ENCODE data around the gene USP2. TPM values are rescaled to one million over a fixed set of nuclear protein-coding genes. Genes with fewer than 3 reads are reported as not detected.

Gene USP2
- polyA plus RNA-seq, 1 donor (not counting 4 experiments of a cell fraction or from before 2014, with no cell fraction given) = 0.35 TPM

DNA sequence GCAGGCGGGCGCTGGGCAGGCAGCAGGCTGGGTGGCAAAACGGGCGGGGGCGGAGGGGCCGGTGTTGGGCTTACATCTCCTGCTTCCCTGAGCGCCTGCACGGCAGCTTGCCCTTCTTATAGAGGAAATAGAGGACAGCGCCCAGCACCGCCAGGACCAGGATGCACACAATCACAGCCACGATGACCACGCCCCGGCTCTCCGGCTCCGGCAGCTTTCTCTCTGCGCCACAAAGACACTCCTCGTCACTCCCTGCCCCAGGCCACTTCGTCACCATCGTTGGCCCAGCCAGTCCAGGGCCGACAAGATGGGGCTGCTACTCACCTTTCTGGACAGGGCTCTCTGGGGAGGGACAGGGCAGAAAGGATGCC, 70.8 kb downstream of the USP2 start:
- DNase-seq (ENCODE audit: low read depth, low spot score) (no peak), FAIRE-seq (no peak)
- Histone ChIP-seq H3K27ac (ENCODE audit: control insufficient read depth, insufficient read depth, low read length) (no peak overlapping the region), H3K9me3 (ENCODE audit: control insufficient read depth, low read depth, low read length) (no peaks in the 10 kb centered on the region), H3K36me3 (ENCODE audit: control insufficient read depth in 2 of 2, extremely low read depth in 1 of 2, insufficient read depth in 2 of 2, low read length in 2 of 2) (peaks cover 21 to 23% of the 10 kb centered on the region in 2 experiments), H3K79me2 (ENCODE audit: control insufficient read depth, insufficient read depth, low read length) (no peaks in the 10 kb centered on the region), H3K4me1 (ENCODE audit: control insufficient read depth, extremely low read depth, insufficient read depth, low read length) (peaks cover 20% of the 10 kb centered on the region), H3K9me1 (ENCODE audit: control insufficient read depth, extremely low read depth, insufficient read depth, low read length) (peaks cover 4% of the 10 kb centered on the region), H2AFZ (ENCODE audit: control insufficient read depth, low read length) (no peak overlapping the region), H3K9ac (ENCODE audit: control insufficient read depth, extremely low read depth, insufficient read depth, low read length) (no peak overlapping the region), H3K4me2 (ENCODE audit: control insufficient read depth, extremely low read depth, insufficient read depth, low read depth, low read length) (peak overlapping the region; percentile 54), H4K20me1 (ENCODE audit: control insufficient read depth, extremely low read depth, insufficient read depth, low read length) (no peaks in the 10 kb centered on the region), H3K4me3 (ENCODE audit: control insufficient read depth in 2 of 3, extremely low read depth in 1 of 3, insufficient read depth in 2 of 3, low read depth in 1 of 3, low read length in 3 of 3) (no peak overlapping the region), H3K27me3 (ENCODE audit: control insufficient read depth, extremely low read depth, insufficient read depth, low read length) (no peaks in the 10 kb centered on the region)
- dilution Hi-C loops (cut with MboI; ENCODE audit: extremely low pct_ligation_motif_present, low sequenced_read_pairs) = no loop called here
- no peak for TF ChIP-seq EZH2 (IDR thresholded peaks at IDR 0.05; ENCODE audit: low read length)
- TF ChIP-seq, protein P1, sequence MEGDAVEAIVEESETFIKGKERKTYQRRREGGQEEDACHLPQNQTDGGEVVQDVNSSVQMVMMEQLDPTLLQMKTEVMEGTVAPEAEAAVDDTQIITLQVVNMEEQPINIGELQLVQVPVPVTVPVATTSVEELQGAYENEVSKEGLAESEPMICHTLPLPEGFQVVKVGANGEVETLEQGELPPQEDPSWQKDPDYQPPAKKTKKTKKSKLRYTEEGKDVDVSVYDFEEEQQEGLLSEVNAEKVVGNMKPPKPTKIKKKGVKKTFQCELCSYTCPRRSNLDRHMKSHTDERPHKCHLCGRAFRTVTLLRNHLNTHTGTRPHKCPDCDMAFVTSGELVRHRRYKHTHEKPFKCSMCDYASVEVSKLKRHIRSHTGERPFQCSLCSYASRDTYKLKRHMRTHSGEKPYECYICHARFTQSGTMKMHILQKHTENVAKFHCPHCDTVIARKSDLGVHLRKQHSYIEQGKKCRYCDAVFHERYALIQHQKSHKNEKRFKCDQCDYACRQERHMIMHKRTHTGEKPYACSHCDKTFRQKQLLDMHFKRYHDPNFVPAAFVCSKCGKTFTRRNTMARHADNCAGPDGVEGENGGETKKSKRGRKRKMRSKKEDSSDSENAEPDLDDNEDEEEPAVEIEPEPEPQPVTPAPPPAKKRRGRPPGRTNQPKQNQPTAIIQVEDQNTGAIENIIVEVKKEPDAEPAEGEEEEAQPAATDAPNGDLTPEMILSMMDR (optimal IDR thresholded peaks at IDR 0.05 in 1 of 3, IDR thresholded peaks at IDR 0.05 in 1 of 3, conservative IDR thresholded peaks at IDR 0.05 in 1 of 3; ENCODE audit: extremely low read depth in 1 of 3, insufficient read depth in 2 of 3, low read length in 3 of 3) = no peak

DNA sequence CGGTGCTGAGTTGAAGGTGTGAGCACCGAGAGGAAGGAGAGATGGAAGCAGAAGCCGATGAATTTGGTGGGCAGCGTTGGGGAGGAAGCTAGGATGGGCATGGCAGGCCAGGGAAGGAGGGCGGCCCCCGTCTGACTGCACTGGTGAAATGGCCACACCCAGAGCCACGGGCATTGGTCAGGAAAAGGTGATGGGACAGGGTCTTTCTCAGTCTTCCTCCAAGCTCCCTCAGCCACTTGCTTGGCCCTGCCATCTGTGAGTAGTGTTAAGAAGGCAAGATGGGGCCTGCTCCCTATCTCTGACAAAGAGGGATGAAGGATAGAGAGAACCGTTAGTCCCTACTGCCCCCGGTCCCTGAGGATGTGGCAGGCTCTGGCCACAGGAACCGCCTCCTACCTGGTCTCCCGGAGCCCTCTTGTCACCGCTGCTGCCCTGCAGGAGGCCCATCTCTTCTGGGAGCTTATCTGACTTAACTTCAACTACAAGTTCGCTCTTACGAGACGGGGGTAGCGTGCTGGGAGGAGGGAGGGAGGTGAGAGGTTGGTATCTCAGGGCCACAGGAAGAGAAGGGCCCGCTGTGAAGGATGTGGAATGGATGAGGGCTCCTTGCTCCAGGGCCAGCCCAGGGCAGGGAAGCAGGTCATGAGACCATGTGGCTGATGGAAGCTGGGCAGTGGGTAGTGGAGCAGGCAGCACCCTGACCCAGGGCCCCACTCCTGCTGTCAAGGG, 71.4 kb downstream of the USP2 start:
- no peak overlapping the region for H3K4me3 ChIP-seq (ENCODE audit: control insufficient read depth in 2 of 3, extremely low read depth in 1 of 3, insufficient read depth in 2 of 3, low read depth in 1 of 3, low read length in 3 of 3)
- FAIRE-seq (no peak), DNase-seq (ENCODE audit: low read depth, low spot score) (no peak)
- no peaks in the 10 kb centered on the region for H4K20me1 ChIP-seq (ENCODE audit: control insufficient read depth, extremely low read depth, insufficient read depth, low read length)
- no peaks in the 10 kb centered on the region for H3K9me3 ChIP-seq (ENCODE audit: control insufficient read depth, low read depth, low read length)
- H3K4me2 ChIP-seq (ENCODE audit: control insufficient read depth, extremely low read depth, insufficient read depth, low read depth, low read length) = peak overlapping the region; percentile 54
- H3K9ac ChIP-seq (ENCODE audit: control insufficient read depth, extremely low read depth, insufficient read depth, low read length) = no peak overlapping the region
- H3K27ac ChIP-seq (ENCODE audit: control insufficient read depth, insufficient read depth, low read length) = no peak overlapping the region
- peaks cover 15% of the 10 kb centered on the region for H3K4me1 ChIP-seq (ENCODE audit: control insufficient read depth, extremely low read depth, insufficient read depth, low read length)
- TF ChIP-seq, protein P1 (optimal IDR thresholded peaks at IDR 0.05 in 1 of 3, IDR thresholded peaks at IDR 0.05 in 1 of 3, conservative IDR thresholded peaks at IDR 0.05 in 1 of 3; ENCODE audit: extremely low read depth in 1 of 3, insufficient read depth in 2 of 3, low read length in 3 of 3) = no peak
- TF ChIP-seq EZH2 (IDR thresholded peaks at IDR 0.05; ENCODE audit: low read length) = no peak
- dilution Hi-C loops (cut with MboI; ENCODE audit: extremely low pct_ligation_motif_present, low sequenced_read_pairs) = no loop called here
- no peaks in the 10 kb centered on the region for H3K27me3 ChIP-seq (ENCODE audit: control insufficient read depth, extremely low read depth, insufficient read depth, low read length)
- no peaks in the 10 kb centered on the region for H3K79me2 ChIP-seq (ENCODE audit: control insufficient read depth, insufficient read depth, low read length)
- H2AFZ ChIP-seq (ENCODE audit: control insufficient read depth, low read length) = no peak overlapping the region
- H3K36me3 ChIP-seq (ENCODE audit: control insufficient read depth in 2 of 2, extremely low read depth in 1 of 2, insufficient read depth in 2 of 2, low read length in 2 of 2) = peaks cover 23 to 25% of the 10 kb centered on the region in 2 experiments
- peaks cover 4% of the 10 kb centered on the region for H3K9me1 ChIP-seq (ENCODE audit: control insufficient read depth, extremely low read depth, insufficient read depth, low read length)
